Neural cell (in vitro differentiated cells): ENCODE data around the gene RGS9.
"Not testable (repeated sequence)": the region's sequence is repeated elsewhere in the genome, so short reads cannot be mapped to it uniquely, and the experiment has no call there.

ENCODE experiments used
- CTCF ChIP-seq: fragments of 450-650 bp; IDR thresholded peaks from 2 replicates; pipeline ENCODE4 v1.5.1; 2014; ENCODE audit warnings: antibody characterized with exemption, mild to moderate bottlenecking, moderate library complexity; ENCODE audit not compliant: poor library complexity, severe bottlenecking
- EZH2 ChIP-seq: fragments of 200-600, 300-800 bp; shearing (Covaris generic), sonication (generic); IDR thresholded peaks from 2 replicates; pipeline ENCODE4 v1.6.1; 2014; ENCODE audit warnings: antibody characterized with exemption, low read length, borderline replicate concordance, mild to moderate bottlenecking; ENCODE audit not compliant: insufficient read depth, poor library complexity, severe bottlenecking
- MXI1 ChIP-seq: fragments of 450-650 bp; conservative IDR thresholded peaks from 2 replicates; pipeline ENCODE4 v1.6.1; 2014; ENCODE audit warnings: antibody characterized with exemption, mild to moderate bottlenecking; ENCODE audit not compliant: poor library complexity, severe bottlenecking
- POLR2AphosphoS5 ChIP-seq: IDR thresholded peaks from 2 replicates; pipeline ENCODE4 v1.6.1; 2012
- RAD21 ChIP-seq: fragments of 450-650 bp; conservative IDR thresholded peaks from 2 replicates; pipeline ENCODE4 v1.6.1; 2014; ENCODE audit warnings: antibody characterized with exemption, mild to moderate bottlenecking, moderate library complexity
- REST ChIP-seq: IDR thresholded peaks from 2 replicates; pipeline ENCODE4 v1.6.1; 2012; ENCODE audit warnings: borderline replicate concordance
- TAF1 ChIP-seq: IDR thresholded peaks from 2 replicates; pipeline ENCODE4 v1.6.1; 2012; ENCODE audit warnings: low read depth

DNA sequence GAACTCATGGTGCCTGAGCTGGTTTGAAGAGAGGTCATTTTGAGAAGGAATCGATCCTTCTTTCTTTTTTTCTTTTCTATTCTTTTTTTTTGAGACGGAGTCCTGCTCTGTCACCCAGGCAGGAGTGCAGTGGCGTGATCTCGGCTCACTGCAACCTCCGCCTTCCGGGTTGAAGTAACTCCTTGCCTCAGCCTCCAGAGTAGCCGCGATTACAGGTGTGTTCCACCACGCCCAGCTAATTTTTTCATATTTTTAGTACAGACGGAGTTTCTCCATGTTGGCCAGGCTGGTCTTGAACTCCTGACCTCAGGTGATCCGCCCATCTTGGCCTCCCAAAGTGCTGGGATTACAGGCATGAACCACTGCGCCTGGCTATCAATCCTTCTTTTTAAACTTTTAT lies 43.1 kb downstream of the RGS9 start:
- not testable (repeated sequence) for TF ChIP-seq CTCF, EZH2, MXI1, POLR2AphosphoS5, REST, TAF1, RAD21
